Heart left ventricle (tissue), 13 donors: ENCODE results near the gene OPHN1.

Source experiments
- CTCF ChIP-seq, 12 donors: fragments of 200-600 bp; sonication (generic) in 4 of 12; IDR thresholded peaks; one replicate each; pipeline versions ENCODE4 v1.5.0 to v1.8.0; 2018 to 2022; ENCODE audit warnings: antibody characterized with exemption in 12 of 12, mild to moderate bottlenecking in 5 of 12
- POLR2A ChIP-seq, 2 donors: fragments of 450-650 bp; IDR thresholded peaks; one replicate each; pipeline ENCODE4 v1.6.1; 2017; ENCODE audit warnings: antibody characterized with exemption in 2 of 2, mild to moderate bottlenecking in 2 of 2, moderate library complexity in 2 of 2
- donor health status: ischemic (EF 13 %, LVEDD 7.1; RV severe dilation, severe dysfunction).
- donor health status: DM: no; HTN: yes; CAD: no.
- donor health status: DM: no; HTN: no; CAD: no.
- donor health status: ischemic (EF 25% LVEDD 6.9; RV normal size, moderate dysfunction).
- donor health status: ischemic (EF 25% LVEDD 5.7; RV mildly dilated, moderate dysfunction).
- donor health status: ischemic (EF 35%, LVEDD 5.7; RV mildly dilated, moderate dysfunction).
- donor health status: nonischemic (EF 11% LVEDD 7.7; RV severe dilation, severe dysfunction).
- donor health status: DM: yes; HTN: yes; CAD: no.
- donor health status: PGD.
- donor health status: ischemic (EF 29% LVEDD 5.4; RV normal size, mild dysfunction).
- donor health status: nonischemic (EF 23%, LVEDD 6.1; RV moderate dilation, normal function).

GRCh38 chrX:68307769-68308168, 125.5 kb downstream of the OPHN1 start:
- TF ChIP-seq CTCF (IDR thresholded peaks at IDR 0.05) = no peak
- no peak for TF ChIP-seq POLR2A (IDR thresholded peaks at IDR 0.05)
